Ascending aorta (tissue), 2 donors: Measurements from ENCODE around the gene ATP9B. TPM values are rescaled to one million over a fixed set of nuclear protein-coding genes. Genes with fewer than 3 reads are reported as not detected.
A peak's percentile ranks its signal among the peaks of the same experiment; 100 is the strongest.
"Not testable (repeated sequence)": the region's sequence is repeated elsewhere in the genome, so short reads cannot be mapped to it uniquely, and the experiment has no call there.

Experiments
- DNase-seq, 2 donors: peaks; one replicate each; pipeline ENCODE4 v3.0.0-alpha.2; 2019; ENCODE audit warnings: low spot score in 2 of 2
- H3K27ac ChIP-seq, 2 donors: fragments of 200-600 bp; sonication (generic); one replicate each; pipeline ENCODE4 v1.5.1; 2016 to 2017; ENCODE audit warnings: mild to moderate bottlenecking in 1 of 2
- H3K27me3 ChIP-seq: fragments of 200-600 bp; sonication (generic); one replicate; pipeline ENCODE4 v1.5.1; 2017
- H3K36me3 ChIP-seq, 2 donors: fragments of 200-600 bp; sonication (generic); one replicate each; pipeline ENCODE4 v1.5.1; 2016
- H3K4me1 ChIP-seq, 2 donors: fragments of 200-600 bp; sonication (generic); one replicate each; pipeline ENCODE4 v1.5.1; 2016 to 2017; ENCODE audit warnings: mild to moderate bottlenecking in 1 of 2
- H3K4me3 ChIP-seq, 2 donors: fragments of 200-600 bp; sonication (generic); one replicate each; pipeline ENCODE4 v1.5.1; 2016 to 2017; ENCODE audit warnings: mild to moderate bottlenecking in 1 of 2
- H3K9me3 ChIP-seq, 2 donors: fragments of 200-600 bp; sonication (generic); one replicate each; pipeline ENCODE4 v1.5.1; 2016
- CTCF ChIP-seq, 3 experiments: fragments of 200-600 bp in 2 of 3; fragments of 450-650 bp in 1 of 3; sonication (generic) in 2 of 3; IDR thresholded peaks; one replicate each; pipeline ENCODE4 v1.5.1; 2016 to 2019; ENCODE audit warnings: antibody characterized with exemption in 3 of 3, mild to moderate bottlenecking in 1 of 3, moderate library complexity in 1 of 3
- intact Hi-C: fragments of 100-400 bp; cut with DNase I; formaldehyde crosslinking; loops from one replicate; pipeline ENCODE4 v1.15.1; 2023
- total RNA-seq: library from RNA; depleted of rRNA; stranded (reverse); fragments of >200 nt; gene quantifications from one replicate; pipeline ENCODE4 v1.1.0, GENCODE V29; 2016

Gene ATP9B
- total RNA-seq, 1 donor from 2014 or later, result 14.4 TPM

GRCh38 chr18:79071037-79071436 lies 1.8 kb downstream of the ATP9B start:
- peak overlapping the region in 1 of 2 donors; percentile 91 for H3K4me3 ChIP-seq
- H3K27me3 ChIP-seq, result no peaks in the 10 kb centered on the region
- H3K4me1 ChIP-seq, result peaks cover 3 to 17% of the 10 kb centered on the region in 2 donors
- no peak for DNase-seq
- H3K9me3 ChIP-seq, result no peaks in the 10 kb centered on the region
- H3K27ac ChIP-seq, result no peak overlapping the region
- H3K36me3 ChIP-seq, result no peaks in the 10 kb centered on the region
- no peak for TF ChIP-seq CTCF (IDR thresholded peaks at IDR 0.05)
- intact Hi-C loops, result no loop called here

GRCh38 chr18:79071503-79072210 lies 2.5 kb downstream of the ATP9B start:
- H3K36me3 ChIP-seq, result no peaks in the 10 kb centered on the region
- H3K27me3 ChIP-seq, result no peaks in the 10 kb centered on the region
- H3K4me1 ChIP-seq, result peaks cover 3 to 17% of the 10 kb centered on the region in 2 donors
- no peaks in the 10 kb centered on the region for H3K9me3 ChIP-seq
- DNase-seq, result no peak
- no peak overlapping the region for H3K27ac ChIP-seq
- H3K4me3 ChIP-seq, result no peak overlapping the region
- intact Hi-C loops, result no loop called here
- TF ChIP-seq CTCF (IDR thresholded peaks at IDR 0.05), result no peak

- DNase-seq, H3K27ac ChIP-seq, H3K4me3 ChIP-seq, H3K27me3 ChIP-seq, H3K36me3 ChIP-seq, H3K9me3 ChIP-seq, intact Hi-C loops: not testable (repeated sequence)
- peaks cover 3 to 17% of the 10 kb centered on the region in 2 donors for H3K4me1 ChIP-seq
These were observed 3.5 kb downstream of the ATP9B start for GRCh38 chr18:79072655-79073054.

- no peaks in the 10 kb centered on the region for H3K9me3 ChIP-seq
- intact Hi-C loops, result no loop called here
- no peak for TF ChIP-seq CTCF (IDR thresholded peaks at IDR 0.05)
These were observed 8.0 kb downstream of the ATP9B start for GRCh38 chr18:79077181-79077580.

GRCh38 chr18:79078791-79079190 lies 9.6 kb downstream of the ATP9B start:
- H3K9me3 ChIP-seq, intact Hi-C loops, H3K4me1 ChIP-seq, DNase-seq, H3K27me3 ChIP-seq, H3K36me3 ChIP-seq, H3K4me3 ChIP-seq, H3K27ac ChIP-seq: not testable (repeated sequence)

More at GRCh38 chr18:79077181-79077580, 8.0 kb downstream of the ATP9B start:
- Histone ChIP-seq H3K36me3 (no peaks in the 10 kb centered on the region), H3K27me3 (no peaks in the 10 kb centered on the region), H3K4me3 (no peak overlapping the region), H3K27ac (no peak overlapping the region), H3K4me1 (no peaks in the 10 kb centered on the region)
- DNase-seq, result no peak

- no peak for TF ChIP-seq CTCF (IDR thresholded peaks at IDR 0.05)
- intact Hi-C loops, result no loop called here
These were observed 23.7 kb downstream of the ATP9B start for GRCh38 chr18:79092874-79093273.

More at GRCh38 chr18:79092874-79093273, 23.7 kb downstream of the ATP9B start:
- Histone ChIP-seq H3K4me1 (no peaks in the 10 kb centered on the region), H3K9me3 (peaks cover 0 to 14% of the 10 kb centered on the region in 2 donors), H3K27ac (no peak overlapping the region), H3K36me3 (no peaks in the 10 kb centered on the region), H3K4me3 (no peak overlapping the region), H3K27me3 (no peaks in the 10 kb centered on the region)
- no peak for DNase-seq
